ENCODE data around the gene TLX2.

TLX2 gene

DNA sequence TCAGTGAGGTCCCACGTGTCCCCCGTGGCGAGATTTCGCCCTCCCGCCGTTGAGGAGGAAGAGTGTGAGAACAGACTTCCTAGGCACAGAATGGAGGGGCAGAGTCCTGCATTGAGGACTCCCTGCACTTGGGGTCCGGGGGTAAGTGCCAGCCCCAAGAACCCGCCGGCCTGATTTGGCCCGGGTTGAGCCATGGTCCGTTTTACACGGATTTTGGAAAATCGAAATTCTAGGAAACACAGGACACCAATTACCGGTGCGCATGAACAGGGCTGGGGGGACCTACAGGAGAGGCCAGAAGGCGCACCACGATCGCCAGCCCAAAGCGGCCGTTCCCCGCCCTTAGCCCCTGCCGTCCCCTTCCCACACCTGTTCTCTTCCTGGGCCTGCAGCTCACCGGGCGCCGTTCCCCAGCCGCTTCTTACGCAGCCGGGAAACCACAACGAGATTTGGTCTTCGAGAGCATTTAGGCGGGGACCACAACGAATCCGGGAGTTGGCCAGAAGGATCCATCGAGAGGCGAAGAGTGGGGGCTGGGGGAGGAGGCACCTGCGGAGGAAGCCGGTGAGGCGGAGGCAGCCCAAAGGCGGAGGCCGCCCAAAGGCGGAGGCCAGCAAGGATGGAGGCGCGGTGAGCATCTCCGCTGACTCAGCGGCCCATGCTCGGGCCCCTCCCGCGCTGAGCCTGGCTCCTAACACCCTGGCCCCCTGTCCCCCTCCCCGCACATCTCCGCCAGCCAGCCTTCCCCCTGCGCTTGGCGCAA lies 464 bp upstream of the TLX2 start:
- DNase-seq: peak; percentile 30

DNA sequence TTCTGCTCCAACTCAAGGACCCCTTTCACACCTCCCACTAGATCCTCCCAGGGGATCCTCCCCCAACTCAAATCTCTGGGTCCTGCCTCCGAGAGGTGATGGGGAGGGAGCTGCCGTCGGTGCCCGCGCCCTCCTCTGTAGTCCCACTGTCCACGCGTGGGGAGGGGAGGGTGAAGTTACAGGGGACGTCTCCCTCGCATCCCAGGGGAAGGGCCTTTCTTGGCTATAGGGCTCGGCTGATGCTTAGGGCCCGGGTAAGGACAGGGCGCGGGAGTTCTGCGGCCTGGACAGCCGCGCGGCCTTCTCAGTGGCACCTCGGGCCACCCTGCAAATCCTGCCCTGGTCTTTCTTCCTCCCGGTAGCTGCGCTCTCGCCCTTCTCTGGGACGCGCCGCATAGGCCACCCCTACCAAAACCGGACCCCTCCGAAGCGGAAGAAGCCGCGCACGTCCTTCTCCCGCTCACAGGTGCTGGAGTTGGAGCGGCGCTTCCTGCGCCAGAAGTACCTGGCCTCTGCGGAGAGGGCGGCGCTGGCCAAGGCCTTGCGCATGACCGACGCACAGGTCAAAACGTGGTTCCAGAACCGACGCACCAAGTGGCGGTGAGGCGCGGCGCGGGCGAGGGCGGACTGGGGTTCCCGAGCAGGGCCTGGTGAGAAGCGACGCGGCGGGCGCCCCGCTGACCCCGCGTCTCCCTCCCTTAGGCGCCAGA lies 1.2 kb downstream of the TLX2 start:
- no peak for DNase-seq

DNA sequence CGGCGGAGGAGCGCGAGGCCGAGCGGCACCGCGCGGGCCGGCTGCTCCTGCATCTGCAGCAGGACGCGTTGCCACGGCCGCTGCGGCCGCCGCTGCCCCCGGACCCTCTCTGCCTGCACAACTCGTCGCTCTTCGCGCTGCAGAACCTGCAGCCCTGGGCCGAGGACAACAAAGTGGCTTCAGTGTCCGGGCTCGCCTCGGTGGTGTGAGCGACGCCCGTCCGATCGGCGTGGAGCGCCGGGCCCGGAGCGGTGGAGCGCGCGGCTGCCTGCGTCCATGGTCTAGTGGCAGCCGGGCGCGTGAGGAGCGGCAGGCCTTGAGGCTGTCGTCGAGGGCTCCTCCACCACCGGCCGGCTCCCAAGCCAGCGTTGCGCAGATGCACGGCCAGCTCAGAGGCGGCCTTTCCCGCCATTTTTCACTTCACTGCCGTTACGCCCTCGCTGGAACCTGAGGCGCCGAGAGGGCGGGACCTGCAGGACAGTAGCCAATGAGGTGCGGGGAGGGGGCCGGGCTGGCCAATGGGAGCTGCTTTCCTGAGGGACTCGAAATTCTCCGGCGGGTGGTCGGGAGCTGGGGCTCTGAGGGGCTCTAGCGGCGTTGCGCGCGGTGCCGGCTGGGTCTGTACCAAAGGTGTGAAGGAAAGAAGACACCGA lies 1.9 kb downstream of the TLX2 start:
- DNase-seq: peak; percentile 81

DNA sequence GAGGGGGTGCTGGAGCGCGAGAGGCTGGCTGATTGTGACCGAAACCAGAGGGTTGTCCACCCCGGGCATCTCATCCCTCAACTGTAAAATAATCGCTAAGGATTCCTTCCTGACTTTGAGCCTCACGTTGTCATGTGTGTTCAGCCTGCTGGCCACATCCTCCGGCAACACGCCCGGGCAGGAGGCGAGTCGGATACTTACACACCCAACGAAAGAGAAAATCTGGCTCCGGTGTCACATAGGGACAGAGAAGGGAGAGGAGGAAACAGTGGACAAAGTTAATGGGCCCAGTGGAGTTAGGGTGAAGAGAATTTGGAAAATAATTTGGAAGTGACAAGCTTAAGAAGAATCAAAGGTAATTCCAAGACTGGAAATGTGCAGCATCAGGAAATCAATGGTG lies 2.4 kb downstream of the TLX2 start:
- no peak for DNase-seq

DNA sequence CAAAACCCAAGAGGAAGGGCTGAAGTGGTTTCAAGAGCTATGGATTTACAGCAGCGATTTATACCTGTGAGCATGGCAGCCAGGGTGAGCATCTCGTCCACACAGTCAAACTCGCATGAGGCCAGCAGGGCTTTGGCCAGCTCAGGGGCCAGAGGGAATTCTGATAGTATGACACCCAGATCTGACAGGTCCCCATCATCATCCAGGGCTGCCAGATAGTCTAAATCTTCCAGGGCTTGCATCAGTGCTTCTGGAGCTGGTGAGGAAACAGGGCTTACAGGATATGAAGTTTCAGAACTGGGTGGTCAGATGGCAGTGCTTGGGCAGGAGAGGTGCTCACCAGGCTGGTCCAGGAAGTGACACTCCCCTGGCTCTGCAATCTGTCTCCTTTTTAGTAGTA lies 8.3 kb downstream of the TLX2 start:
- no peak for DNase-seq

DNA sequence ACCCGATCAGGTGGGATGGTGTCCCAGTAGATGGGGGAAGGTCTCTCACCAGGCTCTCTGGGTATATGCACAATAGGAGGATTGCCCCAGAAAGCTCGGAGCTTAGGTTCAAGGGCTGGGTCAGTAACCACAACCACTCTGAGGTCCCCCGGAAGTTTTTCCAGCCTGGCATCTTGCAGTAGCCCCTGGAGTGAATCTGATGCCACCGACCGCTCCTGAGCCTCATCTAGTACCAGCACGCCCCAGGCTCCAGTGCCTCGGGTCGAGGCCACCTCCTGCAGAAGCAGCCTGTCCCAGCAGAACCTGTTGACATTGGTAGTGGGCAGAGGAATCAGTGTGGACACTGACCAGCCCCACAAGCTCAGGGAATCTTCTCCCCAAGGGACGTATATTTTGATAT lies 9.8 kb downstream of the TLX2 start:
- no peak for DNase-seq

DNA sequence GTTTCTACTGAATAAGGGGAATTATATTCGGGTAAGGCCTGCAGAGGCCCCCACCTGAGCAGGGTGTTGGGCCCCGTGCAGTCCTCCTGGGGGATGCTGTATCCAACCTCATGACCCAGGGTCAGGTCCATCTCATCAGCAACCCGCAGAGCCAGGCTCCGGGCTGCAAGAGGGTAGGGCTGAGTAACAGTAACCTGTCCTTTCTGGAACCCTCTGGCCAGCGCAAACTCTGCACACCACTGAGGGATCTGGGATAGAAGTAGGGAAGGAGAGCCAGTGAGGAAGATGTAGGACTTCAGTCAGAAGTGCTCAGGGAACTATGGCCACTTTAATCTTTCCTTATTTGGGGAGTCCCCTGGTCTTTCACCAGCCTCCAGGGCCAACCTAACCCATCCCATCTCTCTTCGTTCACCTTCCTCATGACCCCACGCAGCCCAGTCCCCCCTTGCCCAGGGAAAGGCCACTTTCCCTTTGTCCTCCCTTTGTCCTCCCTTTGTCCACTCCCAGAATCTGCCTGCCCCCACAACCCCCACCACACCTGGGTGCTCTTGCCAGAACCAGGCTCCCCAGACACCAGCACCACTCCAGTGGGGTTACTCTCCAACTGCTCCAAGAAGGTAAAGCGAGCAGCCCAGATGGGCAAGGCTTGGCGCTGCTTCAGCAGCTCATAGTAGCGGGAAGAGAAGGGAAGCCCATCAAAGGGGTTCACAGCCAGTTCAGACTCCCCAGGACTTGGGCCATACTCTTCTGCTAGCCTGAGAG lies 10.9 kb downstream of the TLX2 start:
- DNase-seq: no peak

DNA sequence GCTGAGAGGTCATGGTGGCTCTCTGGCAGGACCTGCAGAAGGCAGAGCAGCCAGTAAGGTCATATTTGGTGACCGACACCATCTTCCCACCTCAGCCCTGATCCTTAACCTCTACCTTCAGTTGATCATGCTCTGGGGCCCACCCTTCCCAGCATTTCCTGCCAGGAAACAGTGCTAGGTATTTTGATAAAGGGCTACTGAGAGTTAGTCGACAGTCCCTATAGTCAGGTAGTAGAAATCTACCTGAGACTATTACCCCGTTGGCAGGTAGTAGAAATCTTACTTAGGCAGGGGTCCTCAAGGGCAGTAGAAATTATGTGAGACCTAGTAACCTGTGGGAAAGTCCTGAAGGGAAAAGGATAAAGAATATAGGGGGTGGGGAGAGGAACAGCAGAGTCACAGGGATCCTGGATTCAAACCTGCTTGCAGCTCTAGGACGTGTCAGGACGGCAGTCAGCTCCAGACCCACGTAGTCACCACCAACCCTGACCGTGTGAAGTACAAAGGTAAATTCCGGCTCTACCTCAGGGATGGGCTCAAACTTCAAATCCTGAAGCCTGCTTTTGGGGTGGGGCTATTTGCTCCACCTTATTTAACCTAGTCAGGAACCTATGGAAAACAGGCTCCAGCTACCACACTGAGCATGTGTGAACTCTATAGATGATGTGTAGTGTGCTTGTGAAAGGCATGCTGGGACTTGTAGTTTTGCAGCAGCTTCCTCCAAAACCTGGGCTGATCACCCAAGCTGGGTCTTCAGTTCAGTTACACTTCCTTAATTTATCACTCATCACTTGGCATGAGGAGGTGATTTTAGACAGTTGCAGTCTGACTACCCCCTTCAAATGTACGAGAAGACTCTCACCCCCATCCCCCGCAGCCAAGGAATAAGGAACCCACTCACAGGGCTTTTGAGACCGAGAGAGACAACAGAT lies 11.7 kb downstream of the TLX2 start, which contains the start of gene DQX1:
DQX1 (minus strand) TSS at position 515 of the 932 bp plus-strand sequence; CDS start at position 13, 502 bp downstream.
- peak; percentile 56 for DNase-seq

DNA sequence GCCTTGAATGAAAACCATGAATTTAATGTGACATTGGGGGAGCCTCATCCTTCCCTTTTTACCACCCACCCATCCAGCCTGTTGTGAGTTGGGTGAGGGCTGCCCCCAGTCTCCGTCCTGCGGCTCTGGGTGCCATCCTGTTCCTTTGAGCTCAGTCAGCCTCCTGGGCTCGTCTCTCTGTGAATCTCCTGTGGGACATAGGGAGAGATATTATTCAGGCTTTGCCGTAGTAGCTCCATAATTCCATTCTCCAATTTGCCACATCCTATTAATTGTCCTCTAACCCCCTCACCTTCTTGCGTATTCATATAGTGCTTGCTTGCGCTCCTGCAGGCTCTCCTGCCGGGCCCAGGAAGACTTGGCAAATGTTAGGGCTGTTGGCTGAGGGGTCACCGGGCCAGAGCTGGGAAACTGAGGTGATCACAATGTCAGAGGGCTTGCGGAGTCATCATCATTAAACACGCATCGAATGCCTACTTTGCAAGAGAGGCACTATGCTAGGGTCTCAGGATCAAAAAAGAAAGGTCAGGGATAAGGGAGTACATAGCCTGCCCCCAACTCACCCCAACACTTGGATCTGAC lies 12.5 kb downstream of the TLX2 start:
- DNase-seq: no peak

DNA sequence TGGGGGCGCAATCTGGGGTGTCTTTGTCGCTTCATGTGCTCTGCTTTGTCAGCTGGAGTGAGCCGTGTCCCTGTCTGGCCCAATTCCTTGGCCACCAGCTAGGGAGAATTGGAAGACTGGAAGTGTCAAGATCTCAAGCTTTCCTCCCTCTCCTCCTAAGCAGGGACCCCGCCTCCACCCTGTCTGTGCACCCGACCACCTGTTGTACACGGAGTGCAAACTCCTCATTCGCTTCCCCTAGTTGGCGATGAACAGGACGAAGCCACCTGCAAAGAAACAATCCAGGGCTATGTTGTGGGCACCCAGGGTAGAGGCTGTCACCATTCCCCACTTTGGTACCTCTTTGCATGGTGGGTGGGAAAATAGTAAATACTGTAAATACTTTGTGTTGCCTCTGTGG lies 13.5 kb downstream of the TLX2 start:
- no peak for DNase-seq

DNA sequence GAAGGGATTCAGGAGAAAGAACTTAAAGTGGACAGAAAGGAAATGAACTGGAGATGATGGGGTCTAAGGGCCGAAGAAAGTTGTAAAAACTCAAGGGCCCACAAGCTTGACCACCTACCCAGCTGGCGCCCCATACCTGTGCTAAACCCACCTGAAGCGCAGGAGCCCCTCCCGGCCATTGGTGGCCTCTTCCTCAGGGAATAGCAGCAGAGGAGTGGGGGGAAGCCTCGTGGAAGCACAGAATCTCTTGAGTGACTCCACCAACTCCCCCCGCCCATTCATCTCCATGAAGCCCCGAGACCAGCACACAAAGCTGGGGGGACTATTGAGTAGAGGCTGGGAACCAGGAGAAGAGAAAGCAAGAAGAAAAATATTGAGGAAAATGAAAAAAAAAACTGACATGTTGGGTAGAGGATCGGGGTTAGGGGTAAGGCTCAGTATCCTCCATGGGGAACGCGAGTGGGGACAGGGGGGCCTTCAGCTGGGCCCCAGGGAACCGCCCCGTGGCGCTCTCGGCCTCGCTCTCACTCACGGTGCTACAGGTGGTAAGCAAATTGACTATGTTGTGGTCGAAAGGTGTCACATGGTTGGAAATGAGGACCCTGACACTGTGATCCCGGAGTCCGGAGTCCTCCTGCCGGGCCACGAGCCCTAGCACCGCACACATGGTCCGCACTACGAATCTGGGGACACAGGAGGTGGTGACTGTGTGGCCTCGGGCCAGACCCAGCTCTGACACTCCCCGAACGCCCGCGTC lies 14.5 kb downstream of the TLX2 start:
- no peak for DNase-seq

DNA sequence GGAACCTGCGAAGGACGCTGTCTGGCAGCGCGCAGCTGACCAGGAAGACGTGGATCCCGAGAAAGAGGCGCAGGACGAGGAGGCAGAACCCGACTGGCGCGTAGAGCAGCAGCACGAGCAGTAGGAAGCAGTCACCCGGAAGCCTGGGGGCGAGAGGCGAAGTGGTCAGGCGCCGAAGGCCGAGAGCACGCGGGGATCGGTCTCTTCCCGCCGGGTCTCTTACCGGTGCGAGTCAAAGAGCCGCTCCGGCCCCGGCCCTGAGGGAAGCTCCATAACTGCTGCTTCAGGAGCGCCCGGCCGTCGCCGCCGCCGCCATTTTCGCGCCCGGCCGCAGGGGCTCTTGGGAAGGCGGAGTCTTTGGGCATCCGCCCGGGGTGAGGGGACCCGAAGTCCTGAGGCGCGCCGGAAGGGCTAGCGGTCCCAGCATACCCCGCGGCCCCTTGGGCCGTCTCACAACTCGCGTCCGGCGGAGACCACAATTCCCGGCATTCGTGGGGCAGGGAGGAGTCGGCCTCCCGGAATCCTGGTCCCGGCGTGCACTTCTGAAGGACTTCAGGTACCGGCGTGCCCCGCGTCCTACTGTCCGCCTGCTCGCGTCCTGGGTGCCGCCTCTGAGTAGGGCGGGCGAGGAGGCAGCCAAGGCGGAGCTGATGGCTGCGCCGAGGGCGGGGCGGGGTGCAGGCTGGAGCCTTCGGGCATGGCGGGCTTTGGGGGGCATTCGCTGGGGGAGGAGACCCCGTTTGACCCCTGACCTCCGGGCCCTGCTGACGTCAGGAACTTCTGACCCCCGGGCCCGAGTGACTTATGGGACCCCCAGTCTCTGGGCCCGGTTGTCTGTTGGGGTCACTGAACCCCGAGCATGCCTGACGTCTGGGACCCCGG lies 15.3 kb downstream of the TLX2 start, which contains the start of the genes AUP1 and HTRA2:
AUP1 (minus strand) TSS at position 350 of the 882 bp plus-strand sequence; CDS start at position 273, 77 bp downstream.
HTRA2 (plus strand) TSS at position 577 of the 882 bp plus-strand sequence; CDS start at position 651, 74 bp downstream.
- peak; percentile 91 for DNase-seq

DNA sequence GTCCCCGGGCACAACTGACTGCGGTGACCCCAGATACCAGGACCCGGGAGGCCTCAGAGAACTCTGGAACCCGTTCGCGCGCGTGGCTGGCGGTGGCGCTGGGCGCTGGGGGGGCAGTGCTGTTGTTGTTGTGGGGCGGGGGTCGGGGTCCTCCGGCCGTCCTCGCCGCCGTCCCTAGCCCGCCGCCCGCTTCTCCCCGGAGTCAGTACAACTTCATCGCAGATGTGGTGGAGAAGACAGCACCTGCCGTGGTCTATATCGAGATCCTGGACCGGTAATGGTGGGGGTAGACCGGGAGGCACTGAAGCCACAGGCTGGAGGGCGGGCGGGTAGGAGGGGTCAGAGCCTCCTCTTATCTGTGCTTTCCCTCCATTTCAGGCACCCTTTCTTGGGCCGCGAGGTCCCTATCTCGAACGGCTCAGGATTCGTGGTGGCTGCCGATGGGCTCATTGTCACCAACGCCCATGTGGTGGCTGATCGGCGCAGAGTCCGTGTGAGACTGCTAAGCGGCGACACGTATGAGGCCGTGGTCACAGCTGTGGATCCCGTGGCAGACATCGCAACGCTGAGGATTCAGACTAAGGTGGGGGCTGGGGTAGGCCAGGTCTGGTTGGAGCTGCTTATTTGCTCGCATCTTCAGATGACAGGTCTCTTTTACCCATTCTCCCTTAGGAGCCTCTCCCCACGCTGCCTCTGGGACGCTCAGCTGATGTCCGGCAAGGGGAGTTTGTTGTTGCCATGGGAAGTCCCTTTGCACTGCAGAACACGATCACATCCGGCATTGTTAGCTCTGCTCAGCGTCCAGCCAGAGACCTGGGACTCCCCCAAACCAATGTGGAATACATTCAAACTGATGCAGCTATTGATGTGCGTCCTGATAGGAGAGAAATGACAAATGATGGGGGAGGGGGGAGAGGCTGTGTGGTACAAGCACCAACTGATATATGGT lies 16.3 kb downstream of the TLX2 start:
- peak; percentile 68 for DNase-seq

DNA sequence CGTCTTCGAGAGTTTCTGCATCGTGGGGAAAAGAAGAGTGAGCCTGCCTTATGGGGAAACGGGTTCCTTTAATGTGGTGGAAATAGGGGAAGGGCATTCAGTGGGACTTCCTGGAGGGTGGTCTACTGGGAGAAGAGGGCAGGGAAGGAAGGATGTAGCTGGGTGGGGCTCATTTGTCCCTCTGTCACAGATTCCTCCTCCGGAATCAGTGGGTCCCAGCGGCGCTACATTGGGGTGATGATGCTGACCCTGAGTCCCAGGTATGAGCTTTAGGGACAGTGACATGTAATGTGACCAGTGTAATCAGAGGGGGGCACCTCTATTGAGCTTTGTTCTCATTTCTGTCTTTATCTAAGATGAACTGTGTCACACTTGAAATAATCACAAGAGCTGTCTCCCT lies 17.4 kb downstream of the TLX2 start:
- no peak for DNase-seq

DNA sequence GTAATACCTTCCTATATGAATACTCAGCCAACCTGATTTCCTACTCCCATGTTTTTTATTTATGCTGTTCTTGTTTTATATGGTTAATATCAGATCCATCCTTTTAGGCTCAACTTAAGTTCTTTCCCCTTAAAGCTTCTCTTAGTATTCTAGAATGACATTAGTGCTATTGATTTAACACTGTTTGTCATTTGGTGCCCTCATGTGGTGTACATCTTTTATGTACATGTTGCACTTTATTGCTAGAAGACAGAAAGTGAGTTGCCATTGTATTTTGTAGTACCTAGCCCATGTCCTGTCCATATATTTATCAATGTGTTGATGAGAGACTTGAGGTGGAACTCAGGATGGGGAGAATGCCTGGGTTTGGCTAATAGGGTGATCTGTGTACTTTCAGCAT lies 18.0 kb downstream of the TLX2 start:
- DNase-seq: peak; percentile 67

DNA sequence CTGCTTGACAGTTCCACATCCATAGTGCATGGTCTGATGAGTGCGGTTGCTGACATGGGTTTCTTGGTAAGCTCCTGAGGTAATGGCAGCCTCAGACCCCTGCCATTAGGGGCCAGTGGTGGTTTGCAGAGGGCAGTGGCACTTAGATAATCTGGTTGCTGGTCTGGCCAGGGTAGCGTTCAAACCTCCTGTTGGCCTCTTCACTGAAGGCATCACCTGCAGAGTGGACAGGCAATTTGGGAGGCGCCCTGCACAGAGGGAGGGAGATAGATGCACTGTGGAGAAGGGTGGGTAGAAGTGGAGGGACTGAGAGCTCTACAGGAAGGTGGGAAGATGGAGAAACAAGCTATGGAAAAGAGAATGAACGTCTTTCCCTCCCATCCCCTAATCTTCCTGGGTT lies 19.2 kb downstream of the TLX2 start:
- no peak for DNase-seq

DNA sequence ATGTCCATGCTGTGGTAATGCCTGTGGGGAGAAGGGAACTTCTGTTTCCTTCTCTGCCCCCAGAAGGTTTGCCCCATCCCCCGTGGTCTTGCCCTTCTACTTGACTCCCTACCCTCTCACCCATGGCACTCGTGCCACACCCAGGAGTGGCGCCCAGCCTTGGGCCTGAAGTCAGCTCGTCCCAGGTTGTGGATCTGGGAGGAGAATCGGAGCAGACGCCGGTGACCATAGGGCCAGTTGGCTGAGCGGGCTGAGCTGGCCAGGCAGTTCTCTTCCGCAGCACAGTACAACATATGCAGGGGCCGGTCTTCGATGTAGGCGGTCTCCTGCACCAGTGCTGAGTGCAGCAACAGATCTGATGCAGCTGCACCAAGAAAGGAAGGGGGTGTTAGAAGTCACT lies 20.2 kb downstream of the TLX2 start:
- no peak for DNase-seq

DNA sequence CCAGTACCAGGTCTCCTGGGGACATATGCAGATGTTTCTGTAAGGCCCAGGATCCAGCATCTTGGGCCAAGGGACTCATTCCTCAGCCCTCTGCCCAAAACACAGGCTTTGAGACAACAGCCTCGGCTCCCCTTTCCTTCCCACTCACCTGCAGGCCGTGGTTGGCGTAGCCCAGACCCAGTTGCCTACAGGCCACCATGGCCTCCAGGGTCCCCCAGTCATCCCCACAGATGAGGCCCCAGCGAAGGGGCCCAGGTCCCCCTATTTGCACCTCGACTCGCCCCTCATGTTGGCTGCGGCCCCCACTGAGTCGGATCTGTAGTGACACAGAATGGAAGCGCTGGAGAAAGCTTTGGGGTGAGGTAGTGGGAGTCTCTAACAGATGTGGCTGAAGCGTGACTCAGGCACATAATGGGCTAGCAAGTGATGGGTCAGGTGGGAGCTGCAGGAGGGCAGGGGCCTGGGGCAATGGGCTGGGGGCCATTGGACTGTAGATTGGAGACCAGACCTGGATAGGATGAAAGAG lies 21.3 kb downstream of the TLX2 start:
- no peak for DNase-seq

Data from CD4-positive, alpha-beta T cell treated with Interleukin-21 for 1 hour (primary cell).